Left kidney (tissue), 2 donors: ENCODE measurements around the gene GRIN2A. TPM values are rescaled to one million over a fixed set of nuclear protein-coding genes. Genes with fewer than 3 reads are reported as not detected.

Source experiments
- DNase-seq: peaks from one replicate; pipeline ENCODE4 v3.0.0-alpha.2; 2013
- polyA plus RNA-seq: library from polyadenylated mRNA; unstranded; fragments of 120-200 nt; gene quantifications from one replicate; pipeline ENCODE4 v1.2.1, GENCODE V29; 2013; ENCODE audit not compliant: insufficient read length

Gene GRIN2A
- polyA plus RNA-seq, 1 donor, result 9.2 TPM

- no peak for DNase-seq
Measured at GRCh38 chr16:10031473-10031872, 150.8 kb downstream of the GRIN2A start.

DNA sequence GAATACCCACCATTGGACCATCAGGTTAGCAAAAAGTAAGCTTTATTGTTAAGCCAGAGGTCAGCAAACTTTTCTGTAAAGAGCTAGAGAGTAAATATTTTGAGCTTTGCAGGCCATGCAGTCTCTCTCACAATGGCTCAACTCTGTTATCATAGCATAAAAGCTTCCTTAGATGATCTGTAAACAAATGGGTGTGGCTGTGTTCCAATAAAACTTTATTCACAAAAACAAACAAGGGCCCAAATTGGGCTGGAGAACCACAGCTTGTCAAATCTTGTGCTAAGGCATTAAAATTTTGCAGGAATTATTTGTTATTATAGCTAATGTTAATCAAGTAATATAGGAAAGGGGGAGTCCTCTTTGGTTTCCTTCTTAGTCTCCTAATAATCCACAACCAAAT, 153.6 kb downstream of the GRIN2A start:
- no peak for DNase-seq

DNA sequence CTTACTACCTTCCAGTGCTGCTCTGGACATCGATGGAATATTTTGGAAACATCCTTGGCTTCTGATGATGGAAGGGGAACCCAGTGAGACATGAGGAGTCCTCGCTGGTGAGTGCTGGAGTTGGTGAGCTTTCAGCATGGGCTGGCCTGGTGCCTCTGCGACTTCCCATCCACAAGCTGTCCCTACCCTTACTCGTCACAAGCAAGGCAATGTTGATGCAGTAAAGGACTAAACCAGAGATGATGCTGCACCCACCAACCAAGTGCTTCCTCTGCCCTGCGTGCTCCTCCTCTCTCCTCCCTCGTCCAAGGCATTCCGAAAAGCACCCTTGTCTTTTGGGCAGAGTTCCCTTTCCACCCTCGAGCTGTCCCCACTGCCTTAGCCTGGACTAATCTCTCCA, 154.7 kb downstream of the GRIN2A start:
- no peak for DNase-seq

GRCh38 chr16:10026593-10026992, 155.6 kb downstream of the GRIN2A start:
- DNase-seq, result no peak

- no peak for DNase-seq
Measured at GRCh38 chr16:10022098-10022497, 160.1 kb downstream of the GRIN2A start.

GRCh38 chr16:10020866-10021265, 161.4 kb downstream of the GRIN2A start:
- DNase-seq, result no peak

GRCh38 chr16:10016752-10017151, 165.5 kb downstream of the GRIN2A start:
- DNase-seq, result no peak

- DNase-seq, result no peak
Measured at GRCh38 chr16:10015397-10015796, 166.8 kb downstream of the GRIN2A start.

DNA sequence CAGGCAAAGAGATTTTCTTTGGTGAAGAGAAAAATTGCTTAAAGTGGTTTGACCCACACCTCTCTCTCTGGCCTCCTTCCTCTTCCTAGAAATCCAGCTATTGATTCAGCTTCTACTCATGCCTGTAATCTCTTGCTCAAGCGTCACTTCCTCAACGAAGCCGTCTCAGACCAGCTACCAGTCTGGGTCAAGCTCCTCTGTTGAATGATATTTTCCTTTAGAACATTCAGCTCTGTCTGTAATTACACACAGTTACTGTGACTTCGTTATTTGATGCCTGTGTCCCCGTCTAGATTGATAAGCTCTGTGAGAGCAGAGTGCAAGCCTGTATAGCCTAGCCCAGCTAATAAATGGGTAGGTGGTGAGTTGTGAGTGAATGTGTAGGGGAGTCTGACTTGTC, 168.5 kb downstream of the GRIN2A start:
- DNase-seq, result no peak

DNA sequence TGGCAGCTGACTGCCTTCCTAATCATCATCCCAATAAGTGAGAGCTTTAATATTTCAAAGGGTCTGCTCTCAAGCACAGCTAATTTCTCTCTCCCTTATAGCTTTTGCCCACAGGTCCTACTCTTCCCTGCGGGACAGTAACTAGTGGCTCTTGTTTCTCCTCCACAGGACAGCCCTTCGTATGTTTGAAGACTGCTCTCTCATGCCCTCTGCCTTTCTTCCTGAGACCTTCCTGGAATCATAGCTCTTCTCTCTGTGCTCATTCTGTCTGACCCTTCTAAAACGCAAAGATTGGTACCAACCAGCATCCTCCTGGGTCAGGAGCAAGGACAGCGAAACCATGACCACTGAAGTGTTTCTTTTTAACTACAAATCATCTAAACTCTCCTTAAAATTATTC, 168.9 kb downstream of the GRIN2A start:
- DNase-seq, result no peak

- DNase-seq, result no peak
Measured at GRCh38 chr16:10009684-10010083, 172.5 kb downstream of the GRIN2A start.

- no peak for DNase-seq
Measured at GRCh38 chr16:10003486-10003885, 178.7 kb downstream of the GRIN2A start.

DNA sequence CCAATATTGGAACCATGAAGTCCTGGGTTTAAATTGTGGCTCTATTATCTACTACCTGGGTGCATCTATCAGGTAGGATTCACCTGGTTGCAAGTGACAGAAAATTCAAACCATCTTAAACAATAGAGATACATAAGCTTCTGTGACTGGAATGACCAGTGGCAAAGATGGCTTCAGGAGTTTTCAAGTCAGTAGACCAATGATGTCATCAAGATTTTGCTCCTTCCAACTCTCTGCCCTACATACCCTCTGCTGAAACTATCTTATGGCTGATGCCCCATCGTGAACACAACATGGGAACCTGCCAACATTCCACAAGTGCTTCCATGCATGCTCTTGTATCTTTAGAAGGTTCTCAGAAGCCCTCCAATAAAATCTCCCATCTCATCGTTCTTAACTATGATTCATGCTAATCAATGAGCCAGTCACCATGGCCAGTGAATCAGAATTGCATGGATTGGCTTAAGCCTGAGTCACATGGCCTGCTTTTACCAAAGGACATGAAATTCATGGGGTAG, 180.9 kb downstream of the GRIN2A start:
- no peak for DNase-seq

GRCh38 chr16:9996221-9996620, 186.0 kb downstream of the GRIN2A start:
- peak; percentile 65 for DNase-seq

DNA sequence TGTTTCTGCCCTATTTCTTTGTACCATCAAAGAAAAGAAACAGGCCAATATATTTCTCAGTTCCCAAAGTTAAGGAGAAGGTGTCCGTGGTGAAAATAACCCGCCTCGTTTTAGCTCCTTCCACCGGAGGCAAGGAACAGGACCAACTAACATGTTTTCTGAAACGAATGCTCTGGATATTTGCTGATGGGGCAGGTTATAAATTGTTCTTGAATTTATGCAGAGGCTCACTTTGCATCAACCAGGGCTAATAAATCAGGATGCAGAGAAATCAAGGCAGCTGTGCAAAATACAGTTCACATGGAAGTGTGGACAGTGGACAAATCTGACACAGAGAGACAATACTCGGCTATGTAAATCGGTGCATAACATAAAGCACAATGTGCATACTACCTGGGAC, 189.8 kb downstream of the GRIN2A start:
- DNase-seq, result no peak

- DNase-seq, result no peak
Measured at GRCh38 chr16:9980981-9981380, 201.2 kb downstream of the GRIN2A start.

- no peak for DNase-seq
Measured at GRCh38 chr16:9978160-9978725, 204.0 kb downstream of the GRIN2A start.

DNA sequence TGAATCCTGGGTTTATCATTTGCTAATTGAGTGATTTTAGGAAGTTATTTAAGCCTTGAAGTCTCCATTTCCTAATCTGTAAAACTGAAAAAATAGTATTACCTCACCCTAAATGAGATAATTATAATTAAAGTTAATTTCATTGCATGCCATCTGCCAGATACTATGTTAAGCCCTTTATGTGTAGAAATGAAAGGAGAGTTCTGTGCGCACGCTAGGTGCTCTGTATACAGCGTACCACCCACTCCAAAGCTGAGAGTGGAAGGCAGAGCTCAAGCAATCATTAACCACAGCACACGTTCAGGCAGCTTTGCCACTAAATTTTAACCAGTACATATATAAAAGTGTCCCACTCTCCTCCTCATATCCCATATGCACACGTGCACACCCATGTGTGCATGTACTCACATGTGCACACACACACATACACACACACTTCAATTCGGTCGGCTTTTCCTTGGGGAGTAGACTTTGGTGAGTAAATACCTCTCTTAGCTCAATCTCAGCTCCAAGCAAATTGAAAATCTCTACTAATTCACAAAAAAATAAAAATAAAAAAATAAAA, 204.8 kb downstream of the GRIN2A start:
- DNase-seq, result no peak

- no peak for DNase-seq
Measured at GRCh38 chr16:9976601-9977000, 205.6 kb downstream of the GRIN2A start.

DNA sequence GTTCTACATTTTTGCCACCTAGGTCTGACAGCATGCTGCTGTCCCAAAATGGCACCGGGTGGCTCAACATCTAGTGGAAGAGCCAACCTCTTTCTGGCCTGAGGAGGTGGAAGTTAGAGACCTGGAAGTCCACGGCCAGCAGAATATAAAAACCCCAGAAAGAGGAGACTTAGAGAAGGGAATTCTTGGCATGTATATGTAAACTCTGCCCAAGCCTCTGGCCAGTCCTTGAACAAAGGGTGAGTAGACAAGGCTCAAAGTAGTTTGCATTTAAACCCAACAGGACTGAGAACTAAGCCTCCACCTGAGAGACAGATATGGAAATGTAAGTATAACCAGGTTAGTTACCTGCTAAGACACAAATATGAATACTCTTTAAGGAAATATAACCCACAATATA, 210.3 kb downstream of the GRIN2A start:
- DNase-seq, result no peak

DNA sequence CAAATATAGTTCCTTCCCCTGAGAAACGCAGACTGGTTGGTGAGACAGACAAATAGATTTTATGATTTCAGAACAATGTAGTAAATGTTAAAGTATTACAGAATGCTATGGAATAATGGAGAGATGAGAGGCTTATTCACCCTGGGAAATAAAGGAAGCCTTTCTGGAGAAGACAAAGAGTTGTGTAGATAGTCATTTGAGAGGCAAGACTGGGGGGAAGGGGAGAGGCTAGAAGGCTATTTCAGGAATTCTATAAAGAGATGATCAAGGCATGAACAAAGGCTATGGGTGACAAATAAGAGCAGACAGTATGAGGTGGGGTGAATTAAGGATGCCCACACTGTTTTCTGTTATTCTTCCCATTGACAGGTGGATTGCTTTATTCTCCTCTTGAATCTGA, 211.4 kb downstream of the GRIN2A start:
- DNase-seq, result no peak

DNA sequence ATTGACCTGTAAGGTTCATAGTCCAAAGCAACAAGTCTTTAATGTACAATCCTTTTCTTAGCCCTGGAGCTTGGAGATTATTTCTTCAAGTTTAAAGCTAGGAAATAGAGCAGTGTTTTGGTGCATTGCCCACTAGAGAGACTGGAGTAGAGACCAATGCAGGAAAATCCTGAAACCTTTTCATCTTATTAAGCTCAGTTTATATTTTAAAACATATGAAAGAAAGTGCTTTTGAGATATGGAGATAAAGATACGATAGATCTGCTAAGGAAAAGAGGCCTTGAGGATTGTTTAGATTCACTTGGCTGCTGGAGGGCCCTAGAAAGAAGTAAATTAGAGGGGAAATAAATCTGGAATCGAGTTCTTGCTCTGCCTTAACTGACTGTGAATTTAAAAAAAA, 212.0 kb downstream of the GRIN2A start:
- DNase-seq, result no peak

DNA sequence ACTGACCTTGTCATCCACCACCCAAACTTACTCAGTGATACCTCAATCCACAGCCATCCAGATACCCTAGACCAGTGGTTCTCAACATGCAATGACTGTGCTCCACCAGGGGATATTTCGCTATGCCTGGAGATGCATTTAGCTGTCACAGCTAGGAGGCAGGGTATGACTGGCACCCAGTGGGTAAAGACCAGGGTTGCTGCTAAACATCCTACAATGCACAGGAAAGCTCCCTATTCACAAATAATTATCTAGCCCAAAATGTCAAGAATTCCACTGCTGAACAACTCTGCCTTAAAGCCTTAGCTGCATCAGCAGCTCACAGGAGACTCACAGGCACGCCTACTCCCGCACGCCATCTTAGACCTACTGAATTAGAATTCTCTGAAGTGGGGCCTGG, 212.6 kb downstream of the GRIN2A start:
- no peak for DNase-seq

GRCh38 chr16:9966569-9967157, 215.6 kb downstream of the GRIN2A start:
- no peak for DNase-seq
